ENCODE measurements around the gene SIRPB1.

- TF ChIP-seq CTCF (IDR thresholded peaks at IDR 0.05; ENCODE audit: borderline replicate concordance, extremely low read depth, low read length, poor library complexity, severe bottlenecking) (no peak), EZH2 (IDR thresholded peaks at IDR 0.05; ENCODE audit: borderline replicate concordance, low read depth, low read length, severe bottlenecking) (no peak)
Measured at GRCh38 chr20:1577906-1578305, 41.9 kb downstream of the SIRPB1 start.

All from DND-41 (cell line).